Uterine smooth muscle cell (primary cell): ENCODE measurements around the gene DDX47. TPM values are rescaled to one million over a fixed set of nuclear protein-coding genes. Genes with fewer than 3 reads are reported as not detected.

ENCODE experiments used
- total RNA-seq: library from RNA; depleted of rRNA; stranded (reverse); fragments of >200 nt; gene quantifications from 2 replicates; pipeline ENCODE4 v1.2.3, GENCODE V29; 2014

The DDX47 gene
- total RNA-seq, result 67.7 and 86.7 TPM in 2 replicates

GRCh38 chr12:12813120-12814101, at the start of gene DDX47:
TSS of gene DDX47 (plus strand) at chr12:12813346. CDS start at chr12:12813368, 22 bp downstream.

GRCh38 chr12:12784911-12785814, 28.0 kb upstream of the DDX47 start, which contains the start of gene APOLD1:
TSS of gene APOLD1 (plus strand) at chr12:12785659. CDS start at chr12:12785692, 33 bp downstream.

Other genes starting within 250 kb of the DDX47 start
- gene CREBL2, start 201.5 kb upstream of the DDX47 start, total RNA-seq, result 31.7 and 43.0 TPM in 2 replicates
- 0.12 and 0.44 TPM in 2 replicates for gene GPR19, start 117.2 kb upstream of the DDX47 start, total RNA-seq
- gene CDKN1B, start 96.0 kb upstream of the DDX47 start, total RNA-seq, result 42.4 and 55.0 TPM in 2 replicates
- gene APOLD1, start 27.7 kb upstream of the DDX47 start, total RNA-seq, result 9.0 and 13.2 TPM in 2 replicates
- 15.6 and 25.2 TPM in 2 replicates for gene GPRC5A, start 78.2 kb downstream of the DDX47 start, total RNA-seq
- not detected in 2 replicates for gene GPRC5D, start 138.8 kb downstream of the DDX47 start, total RNA-seq
- gene HEBP1, start 186.9 kb downstream of the DDX47 start, total RNA-seq, result 9.2 and 16.1 TPM in 2 replicates
- 5.8 and 6.7 TPM in 2 replicates for gene FAM234B, start 231.0 kb downstream of the DDX47 start, total RNA-seq